Measurements from ENCODE around the gene ZNF670. TPM values are rescaled to one million over a fixed set of nuclear protein-coding genes. Genes with fewer than 3 reads are reported as not detected.

ZNF670 gene
- total RNA-seq, 1 donor from 2014 or later: not detected

- TF ChIP-seq, protein P1, sequence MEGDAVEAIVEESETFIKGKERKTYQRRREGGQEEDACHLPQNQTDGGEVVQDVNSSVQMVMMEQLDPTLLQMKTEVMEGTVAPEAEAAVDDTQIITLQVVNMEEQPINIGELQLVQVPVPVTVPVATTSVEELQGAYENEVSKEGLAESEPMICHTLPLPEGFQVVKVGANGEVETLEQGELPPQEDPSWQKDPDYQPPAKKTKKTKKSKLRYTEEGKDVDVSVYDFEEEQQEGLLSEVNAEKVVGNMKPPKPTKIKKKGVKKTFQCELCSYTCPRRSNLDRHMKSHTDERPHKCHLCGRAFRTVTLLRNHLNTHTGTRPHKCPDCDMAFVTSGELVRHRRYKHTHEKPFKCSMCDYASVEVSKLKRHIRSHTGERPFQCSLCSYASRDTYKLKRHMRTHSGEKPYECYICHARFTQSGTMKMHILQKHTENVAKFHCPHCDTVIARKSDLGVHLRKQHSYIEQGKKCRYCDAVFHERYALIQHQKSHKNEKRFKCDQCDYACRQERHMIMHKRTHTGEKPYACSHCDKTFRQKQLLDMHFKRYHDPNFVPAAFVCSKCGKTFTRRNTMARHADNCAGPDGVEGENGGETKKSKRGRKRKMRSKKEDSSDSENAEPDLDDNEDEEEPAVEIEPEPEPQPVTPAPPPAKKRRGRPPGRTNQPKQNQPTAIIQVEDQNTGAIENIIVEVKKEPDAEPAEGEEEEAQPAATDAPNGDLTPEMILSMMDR (IDR thresholded peaks at IDR 0.05): no peak
- intact Hi-C loops (cut with DNase I): loop anchor here (5.0 kb wide), 1 partner anchor 168 kb away; the partner anchor contains the start of gene AHCTF1
- DNase-seq (ENCODE audit: low spot score in 2 of 2): no peak
- Histone ChIP-seq H3K36me3 (peaks cover 46 to 54% of the 10 kb centered on the region in 2 donors), H3K27me3 (no peaks in the 10 kb centered on the region), H3K4me1 (peaks cover 0 to 13% of the 10 kb centered on the region in 2 donors), H3K27ac (no peak overlapping the region), H3K9me3 (peaks cover 5 to 56% of the 10 kb centered on the region in 2 donors), H3K4me3 (no peak overlapping the region)
These were observed 22.2 kb upstream of the ZNF670 start for GRCh38 chr1:247100676-247101279.

GRCh38 chr1:247096958-247097357 is 18.3 kb upstream of the ZNF670 start:
- Histone ChIP-seq H3K4me3 (no peak overlapping the region), H3K4me1 (no peaks in the 10 kb centered on the region), H3K36me3 (peaks cover 44 to 51% of the 10 kb centered on the region in 2 donors), H3K9me3 (peaks cover 5 to 71% of the 10 kb centered on the region in 2 donors), H3K27me3 (no peaks in the 10 kb centered on the region), H3K27ac (no peak overlapping the region)
- intact Hi-C loops (cut with DNase I): no loop called here
- TF ChIP-seq, protein P1 (IDR thresholded peaks at IDR 0.05): no peak
- no peak for DNase-seq (ENCODE audit: low spot score in 2 of 2)

GRCh38 chr1:247096544-247096943 is 17.9 kb upstream of the ZNF670 start:
- TF ChIP-seq, protein P1 (IDR thresholded peaks at IDR 0.05): no peak
- H3K4me1 ChIP-seq: no peaks in the 10 kb centered on the region
- intact Hi-C loops (cut with DNase I): no loop called here
- H3K4me3 ChIP-seq: no peak overlapping the region
- DNase-seq (ENCODE audit: low spot score in 2 of 2): no peak
- no peak overlapping the region for H3K27ac ChIP-seq
- H3K36me3 ChIP-seq: peaks cover 40 to 47% of the 10 kb centered on the region in 2 donors
- H3K27me3 ChIP-seq: no peaks in the 10 kb centered on the region
- peaks cover 5 to 68% of the 10 kb centered on the region in 2 donors for H3K9me3 ChIP-seq

DNA sequence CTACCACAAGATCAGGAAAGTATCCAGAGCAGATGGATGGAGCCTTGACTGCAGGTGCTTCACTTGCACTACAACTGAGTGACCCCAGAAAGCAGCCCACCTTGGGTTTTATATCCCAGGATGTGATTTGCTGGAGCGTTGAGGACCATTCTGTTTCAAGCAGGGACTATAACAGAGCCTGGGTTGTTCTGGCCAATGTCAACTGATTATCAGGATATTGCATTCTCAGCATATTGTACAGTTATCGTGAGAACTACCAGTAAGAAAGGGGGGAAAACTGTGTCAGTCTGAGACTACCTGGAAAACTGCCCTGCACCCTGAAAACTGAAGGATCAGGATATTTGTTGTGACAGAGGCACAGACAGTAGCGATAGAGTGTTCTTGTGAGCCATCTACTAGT is 17.5 kb upstream of the ZNF670 start:
- intact Hi-C loops (cut with DNase I): no loop called here
- Histone ChIP-seq H3K27me3 (no peaks in the 10 kb centered on the region), H3K4me3 (no peak overlapping the region), H3K36me3 (peaks cover 36 to 43% of the 10 kb centered on the region in 2 donors), H3K9me3 (peaks cover 5 to 63% of the 10 kb centered on the region in 2 donors), H3K4me1 (no peaks in the 10 kb centered on the region), H3K27ac (no peak overlapping the region)
- DNase-seq (ENCODE audit: low spot score in 2 of 2): no peak
- TF ChIP-seq, protein P1 (IDR thresholded peaks at IDR 0.05): no peak

DNA sequence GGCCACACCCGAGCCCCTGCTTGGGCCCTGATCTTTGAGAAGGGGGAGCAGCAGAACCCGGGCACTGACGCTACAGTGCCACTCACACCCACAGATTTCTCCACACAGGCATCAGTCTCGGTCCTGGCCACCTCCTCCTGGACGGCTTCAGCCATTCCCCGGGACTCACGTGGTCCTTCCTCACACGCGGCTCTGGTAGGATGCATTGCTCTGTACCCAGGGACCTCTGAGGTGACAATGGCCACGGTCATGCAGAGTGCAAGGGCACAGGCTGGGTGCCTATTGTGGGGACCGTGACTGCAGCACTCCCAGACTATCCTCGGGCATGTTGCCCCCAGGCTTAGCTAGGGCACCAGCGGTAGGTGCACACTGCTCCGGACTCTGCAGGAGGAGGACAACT is 11.8 kb upstream of the ZNF670 start:
- DNase-seq (ENCODE audit: low spot score in 2 of 2): no peak
- intact Hi-C loops (cut with DNase I): no loop called here
- H3K4me3 ChIP-seq: no peak overlapping the region
- no peaks in the 10 kb centered on the region for H3K27me3 ChIP-seq
- H3K9me3 ChIP-seq: peaks cover 0 to 12% of the 10 kb centered on the region in 2 donors
- no peak overlapping the region for H3K27ac ChIP-seq
- H3K36me3 ChIP-seq: no peaks in the 10 kb centered on the region
- H3K4me1 ChIP-seq: no peaks in the 10 kb centered on the region
- TF ChIP-seq, protein P1 (IDR thresholded peaks at IDR 0.05): no peak

Data from ascending aorta (tissue), 2 donors.